HEK293 (cell line): ENCODE results near the gene MARK2.
A peak's percentile ranks its signal among the peaks of the same experiment; 100 is the strongest.

ENCODE experiments used
- IKZF3 ChIP-seq: fragments of 450-650 bp; IDR thresholded peaks from 2 replicates; pipeline ENCODE4 v1.5.0; 2018; ENCODE audit warnings: missing biosample characterization, mild to moderate bottlenecking, missing genetic modification characterization, moderate library complexity
- OSR2 ChIP-seq: fragments of 450-650 bp; formaldehyde crosslinking; IDR thresholded peaks from 2 replicates; pipeline ENCODE4 v1.5.1; 2016; ENCODE audit warnings: missing biosample characterization, missing genetic modification characterization
- SP2 ChIP-seq: fragments of 450-650 bp; formaldehyde crosslinking; IDR thresholded peaks from 2 replicates; pipeline ENCODE4 v1.5.1; 2016; ENCODE audit warnings: missing biosample characterization, missing genetic modification characterization
- ZBTB17 ChIP-seq: fragments of 450-650 bp; formaldehyde crosslinking; IDR thresholded peaks from 2 replicates; pipeline ENCODE4 v1.5.1; 2016; ENCODE audit warnings: missing biosample characterization, missing genetic modification characterization
- ZEB2 ChIP-seq: fragments of 450-650 bp; formaldehyde crosslinking; IDR thresholded peaks from 2 replicates; pipeline ENCODE4 v1.5.1; 2016; ENCODE audit warnings: missing biosample characterization, missing genetic modification characterization
- ZNF10 ChIP-seq: fragments of 450-650 bp; formaldehyde crosslinking; IDR thresholded peaks from 2 replicates; pipeline ENCODE4 v1.5.1; 2017; ENCODE audit warnings: missing biosample characterization, missing genetic modification characterization
- ZNF148 ChIP-seq: fragments of 450-650 bp; formaldehyde crosslinking; IDR thresholded peaks from 2 replicates; pipeline ENCODE4 v1.5.0; 2017; ENCODE audit warnings: missing biosample characterization, missing genetic modification characterization, borderline replicate concordance
- ZNF175 ChIP-seq: fragments of 450-650 bp; formaldehyde crosslinking; IDR thresholded peaks from 2 replicates; pipeline ENCODE4 v1.5.1; 2016; ENCODE audit warnings: missing biosample characterization, missing genetic modification characterization
- ZNF19 ChIP-seq: fragments of 450-650 bp; formaldehyde crosslinking; IDR thresholded peaks from 2 replicates; pipeline ENCODE4; 2016; ENCODE audit warnings: missing biosample characterization, missing genetic modification characterization, low read depth
- ZNF239 ChIP-seq: fragments of 450-650 bp; formaldehyde crosslinking; IDR thresholded peaks from 2 replicates; pipeline ENCODE4 v1.5.1; 2016; ENCODE audit warnings: missing biosample characterization, missing genetic modification characterization
- ZNF335 ChIP-seq: fragments of 450-650 bp; formaldehyde crosslinking; conservative IDR thresholded peaks from 2 replicates; pipeline ENCODE4 v1.5.1; 2016; ENCODE audit warnings: missing biosample characterization, missing genetic modification characterization
- ZNF366 ChIP-seq: fragments of 450-650 bp; formaldehyde crosslinking; conservative IDR thresholded peaks from 2 replicates; pipeline ENCODE4 v1.5.1; 2016; ENCODE audit warnings: missing biosample characterization, missing genetic modification characterization
- ZNF48 ChIP-seq: fragments of 450-650 bp; formaldehyde crosslinking; IDR thresholded peaks from 2 replicates; pipeline ENCODE4 v1.5.1; 2016; ENCODE audit warnings: missing biosample characterization, missing genetic modification characterization
- ZNF521 ChIP-seq: fragments of 450-650 bp; formaldehyde crosslinking; IDR thresholded peaks from 2 replicates; pipeline ENCODE4 v1.5.1; 2017; ENCODE audit warnings: missing biosample characterization, mild to moderate bottlenecking, missing genetic modification characterization
- ZNF530 ChIP-seq: fragments of 450-650 bp; formaldehyde crosslinking; IDR thresholded peaks from 2 replicates; pipeline ENCODE4 v1.5.1; 2016; ENCODE audit warnings: low read depth, missing biosample characterization, missing genetic modification characterization
- ZNF629 ChIP-seq: fragments of 450-650 bp; formaldehyde crosslinking; IDR thresholded peaks from 2 replicates; pipeline ENCODE4 v1.5.1; 2017; ENCODE audit warnings: missing biosample characterization, missing genetic modification characterization
- ZSCAN30 ChIP-seq: fragments of 450-650 bp; IDR thresholded peaks from 2 replicates; pipeline ENCODE4 v1.5.1; 2018; ENCODE audit warnings: missing biosample characterization, mild to moderate bottlenecking, missing genetic modification characterization, moderate library complexity
- TF ChIP-seq, protein P1 (sequence below): fragments of 450-650 bp; formaldehyde crosslinking; IDR thresholded peaks from 2 replicates; pipeline ENCODE4 v1.5.1; 2017; ENCODE audit warnings: missing biosample characterization, missing genetic modification characterization
- TF ChIP-seq, protein P2 (sequence below): fragments of 450-650 bp; formaldehyde crosslinking; IDR thresholded peaks from 2 replicates; pipeline ENCODE4 v1.5.1; 2016; ENCODE audit warnings: missing biosample characterization, missing genetic modification characterization, low read depth
- TF ChIP-seq, protein P3 (sequence below): fragments of 450-650 bp; formaldehyde crosslinking; IDR thresholded peaks from 2 replicates; pipeline ENCODE4 v1.5.1; 2016; ENCODE audit warnings: missing biosample characterization, missing genetic modification characterization

Gene MARK2

GRCh38 chr11:63858628-63859550 lies 20.0 kb downstream of the MARK2 start (continued):
- TF ChIP-seq, protein P1, sequence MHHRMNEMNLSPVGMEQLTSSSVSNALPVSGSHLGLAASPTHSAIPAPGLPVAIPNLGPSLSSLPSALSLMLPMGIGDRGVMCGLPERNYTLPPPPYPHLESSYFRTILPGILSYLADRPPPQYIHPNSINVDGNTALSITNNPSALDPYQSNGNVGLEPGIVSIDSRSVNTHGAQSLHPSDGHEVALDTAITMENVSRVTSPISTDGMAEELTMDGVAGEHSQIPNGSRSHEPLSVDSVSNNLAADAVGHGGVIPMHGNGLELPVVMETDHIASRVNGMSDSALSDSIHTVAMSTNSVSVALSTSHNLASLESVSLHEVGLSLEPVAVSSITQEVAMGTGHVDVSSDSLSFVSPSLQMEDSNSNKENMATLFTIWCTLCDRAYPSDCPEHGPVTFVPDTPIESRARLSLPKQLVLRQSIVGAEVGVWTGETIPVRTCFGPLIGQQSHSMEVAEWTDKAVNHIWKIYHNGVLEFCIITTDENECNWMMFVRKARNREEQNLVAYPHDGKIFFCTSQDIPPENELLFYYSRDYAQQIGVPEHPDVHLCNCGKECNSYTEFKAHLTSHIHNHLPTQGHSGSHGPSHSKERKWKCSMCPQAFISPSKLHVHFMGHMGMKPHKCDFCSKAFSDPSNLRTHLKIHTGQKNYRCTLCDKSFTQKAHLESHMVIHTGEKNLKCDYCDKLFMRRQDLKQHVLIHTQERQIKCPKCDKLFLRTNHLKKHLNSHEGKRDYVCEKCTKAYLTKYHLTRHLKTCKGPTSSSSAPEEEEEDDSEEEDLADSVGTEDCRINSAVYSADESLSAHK: no peak
- TF ChIP-seq, protein P2, sequence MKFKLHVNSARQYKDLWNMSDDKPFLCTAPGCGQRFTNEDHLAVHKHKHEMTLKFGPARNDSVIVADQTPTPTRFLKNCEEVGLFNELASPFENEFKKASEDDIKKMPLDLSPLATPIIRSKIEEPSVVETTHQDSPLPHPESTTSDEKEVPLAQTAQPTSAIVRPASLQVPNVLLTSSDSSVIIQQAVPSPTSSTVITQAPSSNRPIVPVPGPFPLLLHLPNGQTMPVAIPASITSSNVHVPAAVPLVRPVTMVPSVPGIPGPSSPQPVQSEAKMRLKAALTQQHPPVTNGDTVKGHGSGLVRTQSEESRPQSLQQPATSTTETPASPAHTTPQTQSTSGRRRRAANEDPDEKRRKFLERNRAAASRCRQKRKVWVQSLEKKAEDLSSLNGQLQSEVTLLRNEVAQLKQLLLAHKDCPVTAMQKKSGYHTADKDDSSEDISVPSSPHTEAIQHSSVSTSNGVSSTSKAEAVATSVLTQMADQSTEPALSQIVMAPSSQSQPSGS (tag by site-specific recombination): peak; percentile 90
- no peak for TF ChIP-seq ZNF175
- TF ChIP-seq OSR2 (tag by site-specific recombination): peak; percentile 61; the same call in 1 of the 2 replicates
- peak; percentile 95 for TF ChIP-seq ZNF629 (tag by site-specific recombination)
- no peak for TF ChIP-seq ZNF239 (tag by site-specific recombination)
- TF ChIP-seq ZNF335 (tag by site-specific recombination): peak; percentile 47
- TF ChIP-seq ZNF366 (tag by site-specific recombination): no peak; the same call in 1 of the 2 replicates
- no peak for TF ChIP-seq ZNF48 (tag by site-specific recombination)
- TF ChIP-seq ZNF521 (tag by site-specific recombination): no peak
- TF ChIP-seq ZNF19 (tag by site-specific recombination): no peak
- TF ChIP-seq ZBTB17 (tag by site-specific recombination): peak; percentile 45; the same call in 1 of the 2 replicates
- TF ChIP-seq, protein P3, sequence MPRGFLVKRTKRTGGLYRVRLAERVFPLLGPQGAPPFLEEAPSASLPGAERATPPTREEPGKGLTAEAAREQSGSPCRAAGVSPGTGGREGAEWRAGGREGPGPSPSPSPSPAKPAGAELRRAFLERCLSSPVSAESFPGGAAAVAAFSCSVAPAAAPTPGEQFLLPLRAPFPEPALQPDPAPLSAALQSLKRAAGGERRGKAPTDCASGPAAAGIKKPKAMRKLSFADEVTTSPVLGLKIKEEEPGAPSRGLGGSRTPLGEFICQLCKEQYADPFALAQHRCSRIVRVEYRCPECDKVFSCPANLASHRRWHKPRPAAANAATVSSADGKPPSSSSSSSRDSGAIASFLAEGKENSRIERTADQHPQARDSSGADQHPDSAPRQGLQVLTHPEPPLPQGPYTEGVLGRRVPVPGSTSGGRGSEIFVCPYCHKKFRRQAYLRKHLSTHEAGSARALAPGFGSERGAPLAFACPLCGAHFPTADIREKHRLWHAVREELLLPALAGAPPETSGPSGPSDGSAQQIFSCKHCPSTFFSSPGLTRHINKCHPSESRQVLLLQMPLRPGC (tag by site-specific recombination): peak; percentile 45; the same call in 1 of the 2 replicates
- no peak for TF ChIP-seq ZSCAN30 (tag by site-specific recombination)
- TF ChIP-seq ZNF10 (tag by site-specific recombination): no peak
- 0 out of 2 replicates have a peak, but pooled peaks have one; percentile 25 for TF ChIP-seq IKZF3 (tag by site-specific recombination)
- 0 out of 2 replicates have a peak, but pooled peaks have one; percentile 9 for TF ChIP-seq SP2 (tag by site-specific recombination)
- no peak for TF ChIP-seq ZNF530
- TF ChIP-seq ZEB2 (tag by site-specific recombination): 0 out of 2 replicates have a peak, but pooled peaks have one; percentile 36
- no peak for TF ChIP-seq ZNF148 (tag by site-specific recombination)
- TF ChIP-seq, all 188 proteins: peak for 13
